GM12878 (cell line): ENCODE measurements around the gene EIF3D.

Source experiments
- CTCF ChIP-seq, 3 experiments: IDR thresholded peaks in 2 of 3; conservative IDR thresholded peaks in 1 of 3; 2 replicates each; pipeline ENCODE4 v1.5.1; 2011; ENCODE audit warnings: low read depth in 3 of 3, low read length in 3 of 3, mild to moderate bottlenecking in 3 of 3, control low read depth in 2 of 3, moderate library complexity in 2 of 3, inconsistent platforms in 1 of 3, mixed read lengths in 1 of 3; ENCODE audit not compliant: control insufficient read depth in 2 of 3, insufficient read depth in 1 of 3; ENCODE audit errors: extremely low read depth in 1 of 3
- E2F4 ChIP-seq: IDR thresholded peaks from 2 replicates; pipeline ENCODE4 v1.6.1; 2012; ENCODE audit warnings: low read depth, low read length, improper control_type of control experiment

GRCh38 chr22:36563444-36563843 lies 34.5 kb upstream of the EIF3D start:
- no peak for TF ChIP-seq CTCF (IDR thresholded peaks at IDR 0.05 in 2 of 3, conservative IDR thresholded peaks at IDR 0.05 in 1 of 3; ENCODE audit: control insufficient read depth in 2 of 3, extremely low read depth in 1 of 3, insufficient read depth in 1 of 3, low read depth in 3 of 3, low read length in 3 of 3)
- TF ChIP-seq E2F4: no peak
